Tibial artery (tissue), 4 donors: ENCODE results near the gene ECEL1.

Experiments
- DNase-seq, 2 donors: peaks; one replicate each; pipeline ENCODE4 v3.0.0-alpha.2; 2019
- H3K27ac ChIP-seq, 2 donors: fragments of 200-600 bp; sonication (generic) in 1 of 2; 1 replicate in 1 of 2; 2 replicates in 1 of 2; pipeline ENCODE4 v1.5.1; 2018 to 2019; ENCODE audit warnings: mild to moderate bottlenecking in 1 of 2
- H3K27me3 ChIP-seq, 2 donors: fragments of 200-600 bp; sonication (generic) in 1 of 2; one replicate each; pipeline versions ENCODE4 v1.5.1 to v1.6.0; 2016 to 2019
- H3K36me3 ChIP-seq, 3 donors: fragments of 200-600 bp; sonication (generic) in 2 of 3; one replicate each; pipeline ENCODE4 v1.5.1; 2016 to 2019; ENCODE audit warnings: mild to moderate bottlenecking in 2 of 3
- H3K4me1 ChIP-seq, 4 donors: fragments of 200-600 bp; sonication (generic) in 2 of 4; 1 replicate in 3 of 4; 2 replicates in 1 of 4; pipeline ENCODE4 v1.5.1; 2016 to 2019
- H3K4me3 ChIP-seq, 2 donors: fragments of 200-600 bp; sonication (generic) in 1 of 2; 1 replicate in 1 of 2; 2 replicates in 1 of 2; pipeline ENCODE4 v1.5.1; 2018 to 2019; ENCODE audit warnings: mild to moderate bottlenecking in 2 of 2
- H3K9me3 ChIP-seq, 3 donors: fragments of 200-600 bp; sonication (generic) in 1 of 3; one replicate each; pipeline ENCODE4 v1.5.1; 2016 to 2019
- intact Hi-C: fragments of 100-400 bp; cut with DNase I; formaldehyde crosslinking; loops from one replicate; pipeline ENCODE4 v1.15.0; 2023; ENCODE audit warnings: low total_unique reads
- TF ChIP-seq, protein P1 (sequence below), 2 experiments: fragments of 200-600 bp in 1 of 2; fragments of 450-650 bp in 1 of 2; IDR thresholded peaks; one replicate each; pipeline ENCODE4 v1.5.1; 2017 to 2019; ENCODE audit warnings: antibody characterized with exemption in 2 of 2, mild to moderate bottlenecking in 1 of 2, moderate library complexity in 1 of 2

Gene ECEL1

DNA sequence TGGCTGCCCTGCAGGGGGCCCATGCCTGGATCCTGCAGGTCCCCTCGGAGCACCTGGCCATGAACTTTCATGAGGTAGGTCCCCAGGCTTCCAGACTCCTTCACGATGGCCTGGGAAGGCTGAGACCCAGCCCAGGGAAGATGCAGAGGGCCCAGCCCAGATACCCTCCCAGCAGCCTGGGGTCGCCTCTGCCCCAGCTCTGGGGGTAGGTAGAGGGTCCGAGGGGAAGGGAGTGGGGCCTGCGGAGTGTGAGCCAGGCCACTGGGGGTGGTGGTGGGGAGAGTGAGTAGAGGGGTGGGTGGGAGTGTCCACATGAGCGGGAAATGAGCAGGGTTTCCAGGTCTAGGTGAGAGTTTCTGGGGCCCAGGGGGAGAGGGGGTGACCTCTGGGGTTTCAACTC lies 37.1 kb upstream of the ECEL1 start:
- Histone ChIP-seq H3K27me3 (peaks cover 4 to 75% of the 10 kb centered on the region in 2 donors), H3K4me1 (peaks cover 0 to 37% (median 24%) of the 10 kb centered on the region in 4 donors), H3K27ac (no peak overlapping the region), H3K4me3 (no peak overlapping the region), H3K36me3 (no peaks in the 10 kb centered on the region), H3K9me3 (no peaks in the 10 kb centered on the region)
- DNase-seq: no peak
- intact Hi-C loops: no loop called here
- TF ChIP-seq, protein P1, sequence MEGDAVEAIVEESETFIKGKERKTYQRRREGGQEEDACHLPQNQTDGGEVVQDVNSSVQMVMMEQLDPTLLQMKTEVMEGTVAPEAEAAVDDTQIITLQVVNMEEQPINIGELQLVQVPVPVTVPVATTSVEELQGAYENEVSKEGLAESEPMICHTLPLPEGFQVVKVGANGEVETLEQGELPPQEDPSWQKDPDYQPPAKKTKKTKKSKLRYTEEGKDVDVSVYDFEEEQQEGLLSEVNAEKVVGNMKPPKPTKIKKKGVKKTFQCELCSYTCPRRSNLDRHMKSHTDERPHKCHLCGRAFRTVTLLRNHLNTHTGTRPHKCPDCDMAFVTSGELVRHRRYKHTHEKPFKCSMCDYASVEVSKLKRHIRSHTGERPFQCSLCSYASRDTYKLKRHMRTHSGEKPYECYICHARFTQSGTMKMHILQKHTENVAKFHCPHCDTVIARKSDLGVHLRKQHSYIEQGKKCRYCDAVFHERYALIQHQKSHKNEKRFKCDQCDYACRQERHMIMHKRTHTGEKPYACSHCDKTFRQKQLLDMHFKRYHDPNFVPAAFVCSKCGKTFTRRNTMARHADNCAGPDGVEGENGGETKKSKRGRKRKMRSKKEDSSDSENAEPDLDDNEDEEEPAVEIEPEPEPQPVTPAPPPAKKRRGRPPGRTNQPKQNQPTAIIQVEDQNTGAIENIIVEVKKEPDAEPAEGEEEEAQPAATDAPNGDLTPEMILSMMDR (IDR thresholded peaks at IDR 0.05): no peak

DNA sequence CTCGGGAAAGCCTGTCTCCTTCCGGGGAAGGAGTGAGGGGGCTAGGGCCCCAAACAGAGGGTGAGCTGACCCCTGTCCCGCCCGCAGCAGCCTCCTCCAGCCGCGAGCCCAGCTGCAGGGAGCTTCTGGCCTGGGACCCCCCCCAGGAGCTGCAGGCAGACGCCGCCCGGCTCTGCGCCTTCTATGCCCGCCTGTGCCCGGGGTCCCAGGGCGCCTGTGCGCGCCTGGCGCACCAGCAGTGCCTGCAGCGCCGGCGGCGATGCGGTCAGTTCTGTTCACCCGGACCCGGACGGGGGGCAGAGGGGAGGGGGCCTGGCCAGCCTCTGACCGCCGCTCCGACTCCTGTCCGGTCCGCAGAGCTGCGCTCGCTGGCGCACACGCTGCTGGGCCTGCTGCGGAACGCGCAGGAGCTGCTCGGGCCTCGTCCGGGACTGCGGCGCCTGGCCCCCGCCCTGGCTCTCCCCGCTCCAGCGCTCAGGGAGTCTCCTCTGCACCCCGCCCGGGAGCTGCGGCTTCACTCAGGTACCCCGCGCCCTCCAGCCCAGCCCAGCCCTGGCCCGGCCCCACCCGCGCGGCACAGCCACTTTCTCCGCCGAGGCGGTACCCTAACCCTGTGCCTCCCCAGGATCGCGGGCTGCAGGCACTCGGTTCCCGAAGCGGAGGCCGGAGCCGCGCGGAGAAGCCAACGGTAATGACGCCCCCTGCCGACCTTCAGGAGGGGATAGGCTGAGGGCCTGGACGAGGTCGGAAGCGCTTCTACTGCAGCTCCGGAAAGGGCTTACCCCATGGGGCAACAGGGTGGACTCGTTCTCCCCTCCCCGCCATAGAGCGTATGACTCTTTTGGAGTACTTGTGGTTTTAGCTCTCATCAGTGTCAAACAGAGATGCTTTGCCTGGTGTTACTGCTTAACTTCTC lies 36.3 kb upstream of the ECEL1 start:
- Histone ChIP-seq H3K9me3 (no peaks in the 10 kb centered on the region), H3K4me1 (peaks cover 0 to 37% (median 24%) of the 10 kb centered on the region in 4 donors), H3K27me3 (peaks cover 4 to 80% of the 10 kb centered on the region in 2 donors), H3K4me3 (peak overlapping the region in 1 of 2 donors; percentile 26), H3K27ac (no peak overlapping the region), H3K36me3 (no peaks in the 10 kb centered on the region)
- no peak for DNase-seq
- intact Hi-C loops: loop anchor here (2.0 kb wide), 1 partner anchor 79 kb away; no protein-coding TSS in a partner anchor
- TF ChIP-seq, protein P1 (IDR thresholded peaks at IDR 0.05): no peak

DNA sequence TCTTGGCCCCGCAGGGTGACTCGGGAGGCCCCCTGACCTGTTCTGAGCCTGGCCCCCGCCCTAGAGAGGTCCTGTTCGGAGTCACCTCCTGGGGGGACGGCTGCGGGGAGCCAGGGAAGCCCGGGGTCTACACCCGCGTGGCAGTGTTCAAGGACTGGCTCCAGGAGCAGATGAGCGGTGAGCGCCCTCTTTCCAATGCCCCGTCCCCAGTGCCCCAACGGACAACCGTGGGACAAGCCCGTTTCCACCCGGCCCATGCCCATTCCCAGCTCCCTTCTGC lies 35.7 kb upstream of the ECEL1 start:
- peaks cover 0 to 37% (median 24%) of the 10 kb centered on the region in 4 donors for H3K4me1 ChIP-seq
- no peaks in the 10 kb centered on the region for H3K36me3 ChIP-seq
- H3K9me3 ChIP-seq: no peaks in the 10 kb centered on the region
- H3K27ac ChIP-seq: no peak overlapping the region
- no peak for DNase-seq
- intact Hi-C loops: loop anchor here (2.0 kb wide), 1 partner anchor 79 kb away; no protein-coding TSS in a partner anchor
- peaks cover 4 to 86% of the 10 kb centered on the region in 2 donors for H3K27me3 ChIP-seq
- TF ChIP-seq, protein P1 (IDR thresholded peaks at IDR 0.05): no peak
- no peak overlapping the region for H3K4me3 ChIP-seq

DNA sequence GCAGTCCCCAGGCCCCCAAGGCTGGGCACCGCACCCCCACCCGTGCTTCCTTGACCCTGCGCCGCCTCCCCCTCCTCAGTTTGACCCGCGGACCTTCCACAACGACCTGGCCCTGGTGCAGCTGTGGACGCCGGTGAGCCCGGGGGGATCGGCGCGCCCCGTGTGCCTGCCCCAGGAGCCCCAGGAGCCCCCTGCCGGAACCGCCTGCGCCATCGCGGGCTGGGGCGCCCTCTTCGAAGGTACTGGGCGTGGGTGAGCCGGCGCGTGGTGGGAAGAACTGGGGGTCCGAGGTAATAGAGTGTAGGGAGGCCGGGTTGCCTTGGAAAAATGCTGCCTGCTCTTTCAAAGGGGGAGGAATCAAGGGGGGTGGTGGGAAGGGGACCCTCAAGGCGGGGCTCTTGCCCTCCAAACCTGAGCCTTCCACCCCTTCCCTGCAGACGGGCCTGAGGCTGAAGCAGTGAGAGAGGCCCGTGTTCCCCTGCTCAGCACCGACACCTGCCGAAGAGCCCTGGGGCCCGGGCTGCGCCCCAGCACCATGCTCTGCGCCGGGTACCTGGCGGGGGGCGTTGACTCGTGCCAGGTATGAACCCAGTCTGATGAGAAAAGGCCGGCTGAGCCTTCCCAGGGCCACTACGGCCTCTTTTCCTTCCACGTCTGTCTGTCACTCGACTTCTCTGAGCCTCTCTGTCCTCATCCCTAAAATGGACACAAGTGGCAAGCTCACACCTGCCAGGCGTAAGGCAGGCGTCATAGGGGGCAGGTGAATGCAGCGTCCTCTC lies 35.2 kb upstream of the ECEL1 start:
- H3K36me3 ChIP-seq: no peaks in the 10 kb centered on the region
- no peak for DNase-seq
- H3K27me3 ChIP-seq: peaks cover 4 to 87% of the 10 kb centered on the region in 2 donors

DNA sequence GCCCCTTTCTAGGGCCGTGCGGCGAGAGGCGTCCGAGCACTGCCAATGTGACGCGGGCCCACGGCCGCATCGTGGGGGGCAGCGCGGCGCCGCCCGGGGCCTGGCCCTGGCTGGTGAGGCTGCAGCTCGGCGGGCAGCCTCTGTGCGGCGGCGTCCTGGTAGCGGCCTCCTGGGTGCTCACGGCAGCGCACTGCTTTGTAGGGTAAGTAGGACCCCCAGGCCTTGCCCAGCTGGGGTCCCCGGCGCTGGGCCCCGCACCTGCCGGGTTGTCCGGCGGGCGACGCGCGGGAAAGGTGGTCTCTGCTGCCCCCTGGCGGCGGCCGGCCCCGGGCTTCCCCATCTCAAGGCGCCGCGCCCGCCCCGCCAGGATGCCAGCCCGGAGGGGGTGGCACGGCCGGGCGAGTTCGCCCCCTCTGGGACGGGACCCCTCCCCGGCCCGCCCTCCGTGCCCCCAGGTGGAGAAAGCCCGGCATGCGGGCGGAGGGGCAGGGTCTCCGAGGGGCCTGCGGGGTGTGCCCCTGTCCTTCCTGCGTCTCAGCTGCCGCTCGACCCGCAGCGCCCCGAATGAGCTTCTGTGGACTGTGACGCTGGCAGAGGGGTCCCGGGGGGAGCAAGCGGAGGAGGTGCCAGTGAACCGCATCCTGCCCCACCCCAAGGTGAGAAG lies 34.5 kb upstream of the ECEL1 start:
- no peak for DNase-seq
- peak overlapping the region; percentile 9 to 37 for H3K4me3 ChIP-seq
- peaks cover 0 to 37% (median 24%) of the 10 kb centered on the region in 4 donors for H3K4me1 ChIP-seq
- peaks cover 4 to 88% of the 10 kb centered on the region in 2 donors for H3K27me3 ChIP-seq
- H3K36me3 ChIP-seq: no peaks in the 10 kb centered on the region
- H3K27ac ChIP-seq: no peak overlapping the region
- intact Hi-C loops: loop anchor here (2.0 kb wide), 1 partner anchor 77 kb away; no protein-coding TSS in a partner anchor
- no peaks in the 10 kb centered on the region for H3K9me3 ChIP-seq
- TF ChIP-seq, protein P1 (IDR thresholded peaks at IDR 0.05): peak; percentile 69 to 87

More for the DNA sequence above, 35.2 kb upstream of the ECEL1 start:
- Histone ChIP-seq H3K4me3 (no peak overlapping the region), H3K27ac (no peak overlapping the region), H3K9me3 (no peaks in the 10 kb centered on the region), H3K4me1 (peaks cover 0 to 37% (median 24%) of the 10 kb centered on the region in 4 donors)
- intact Hi-C loops: loop anchor here (2.0 kb wide), 1 partner anchor 78 kb away; no protein-coding TSS in a partner anchor
- TF ChIP-seq, protein P1 (IDR thresholded peaks at IDR 0.05): no peak
